ENCODE data around the gene RELN.

RELN gene

DNA sequence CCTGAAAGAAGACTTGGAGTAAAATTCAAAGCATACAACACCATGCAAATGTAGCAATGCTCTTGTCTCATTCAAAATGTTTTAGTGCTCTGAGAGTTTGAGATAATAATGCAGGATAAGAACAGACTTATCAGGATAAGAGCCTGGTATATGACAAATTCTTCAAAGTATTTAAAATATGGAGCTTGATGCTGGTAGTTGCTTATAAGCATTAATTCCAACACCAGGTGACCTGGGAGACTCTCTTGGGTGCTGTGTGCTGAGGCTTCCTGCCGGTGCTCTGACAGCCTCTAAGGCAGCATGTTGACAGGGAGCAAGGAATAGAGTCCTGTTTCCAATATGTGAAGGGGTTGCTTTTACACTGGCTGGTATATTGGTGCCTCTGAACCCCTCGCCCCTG is 508.7 kb downstream of the RELN start:
- DNase-seq (ENCODE audit: low read depth), result no peak

DNA sequence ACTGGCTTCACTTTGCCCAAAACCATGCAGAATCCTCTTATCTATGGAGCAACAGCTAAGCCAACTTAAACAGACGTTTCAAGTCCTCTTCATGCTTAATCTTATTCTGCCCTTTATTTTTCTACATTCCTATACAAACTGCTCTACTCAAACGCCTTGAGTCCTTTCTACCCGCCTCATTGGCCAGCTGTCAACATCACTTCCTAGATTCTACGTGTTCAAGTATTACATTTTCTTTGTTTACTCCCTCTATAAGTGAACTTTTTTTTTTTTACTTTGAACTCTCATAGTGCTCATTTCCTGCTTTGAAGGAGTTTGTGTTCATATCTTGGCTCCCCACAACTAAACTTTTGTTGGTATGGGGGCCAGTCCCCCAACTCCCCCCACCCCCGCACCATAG is 514.5 kb downstream of the RELN start:
- no peak for DNase-seq (ENCODE audit: low read depth)

- DNase-seq (ENCODE audit: low read depth), result no peak
Measured at GRCh38 chr7:103469095-103469948, 520.1 kb downstream of the RELN start.

GRCh38 chr7:103466814-103467213 is 522.6 kb downstream of the RELN start:
- no peak for DNase-seq (ENCODE audit: low read depth)

DNA sequence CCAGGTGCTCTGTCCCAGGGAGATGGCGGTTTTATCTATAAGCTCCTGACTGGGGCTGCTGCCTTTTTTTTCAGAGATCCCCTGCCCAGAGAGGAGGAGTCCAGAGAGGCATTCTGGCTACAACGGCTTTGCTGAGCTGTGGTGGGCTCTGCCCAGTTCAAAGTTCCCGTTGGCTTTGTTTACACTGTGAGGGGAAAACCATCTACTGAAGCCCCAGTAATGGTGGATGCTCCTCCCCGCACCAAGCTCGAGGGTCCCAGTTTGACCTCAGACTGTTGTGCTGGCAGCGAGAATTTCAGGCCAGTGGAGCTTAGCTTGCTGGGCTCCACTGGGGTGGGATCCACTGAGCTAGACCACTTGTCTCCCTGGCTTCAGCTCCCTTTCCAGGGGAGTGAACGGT is 527.1 kb downstream of the RELN start:
- DNase-seq (ENCODE audit: low read depth), result no peak

- DNase-seq (ENCODE audit: low read depth), result peak; percentile 14
Measured at GRCh38 chr7:103447073-103447960, 542.1 kb downstream of the RELN start.

- DNase-seq (ENCODE audit: low read depth), result no peak
Measured at GRCh38 chr7:103446049-103446520, 543.4 kb downstream of the RELN start, which contains the start of gene SLC26A5. SLC26A5 (minus strand) TSS chr7:103446207; CDS start chr7:103421514, 24,693 bp downstream.

DNA sequence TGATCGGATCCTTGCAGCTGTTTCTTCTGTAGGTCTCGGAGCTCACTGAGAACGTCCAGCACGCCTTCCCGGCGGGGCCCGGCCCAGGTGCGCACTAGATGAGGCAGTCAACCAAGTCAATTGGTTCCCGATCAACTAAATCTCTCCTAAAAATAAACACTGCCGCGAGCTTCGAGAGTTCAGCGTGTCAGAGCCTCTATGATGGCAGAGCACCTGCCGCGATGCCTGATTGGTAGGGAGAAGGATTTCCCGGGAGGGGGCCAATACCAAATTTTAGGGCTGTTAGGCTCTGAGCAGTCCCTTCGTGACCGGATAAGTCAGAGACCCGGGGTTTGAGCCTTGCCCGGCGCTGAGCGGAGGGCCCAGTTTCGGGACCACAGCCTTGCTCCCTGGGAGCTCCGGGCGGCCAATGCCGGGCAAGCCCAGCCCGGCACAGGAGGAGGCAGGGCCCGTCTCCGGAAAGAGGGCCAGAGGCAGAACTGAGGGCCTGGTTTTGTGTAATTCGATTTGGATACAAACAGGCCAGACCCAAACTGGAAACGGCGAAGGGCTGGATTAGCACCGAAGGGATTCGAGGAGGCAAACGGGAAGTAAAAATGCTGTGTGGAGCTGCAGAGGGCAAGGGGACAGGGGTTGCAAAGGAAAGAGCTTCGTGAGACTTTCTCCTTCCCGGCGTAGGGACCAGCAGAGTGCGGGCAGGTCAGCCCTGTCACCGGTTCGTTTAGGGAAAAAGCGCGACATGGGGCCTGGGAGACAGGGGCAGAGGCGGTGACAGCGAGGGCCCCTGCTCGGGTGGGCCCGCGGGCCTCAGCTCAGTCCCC is 544.0 kb downstream of the RELN start:
- DNase-seq (ENCODE audit: low read depth), result no peak

GRCh38 chr7:103439661-103440060 is 549.8 kb downstream of the RELN start:
- DNase-seq (ENCODE audit: low read depth), result no peak

- no peak for DNase-seq (ENCODE audit: low read depth)
Measured at GRCh38 chr7:103437623-103438022, 551.8 kb downstream of the RELN start.

GRCh38 chr7:103432712-103433111 is 556.7 kb downstream of the RELN start:
- DNase-seq (ENCODE audit: low read depth), result no peak

DNA sequence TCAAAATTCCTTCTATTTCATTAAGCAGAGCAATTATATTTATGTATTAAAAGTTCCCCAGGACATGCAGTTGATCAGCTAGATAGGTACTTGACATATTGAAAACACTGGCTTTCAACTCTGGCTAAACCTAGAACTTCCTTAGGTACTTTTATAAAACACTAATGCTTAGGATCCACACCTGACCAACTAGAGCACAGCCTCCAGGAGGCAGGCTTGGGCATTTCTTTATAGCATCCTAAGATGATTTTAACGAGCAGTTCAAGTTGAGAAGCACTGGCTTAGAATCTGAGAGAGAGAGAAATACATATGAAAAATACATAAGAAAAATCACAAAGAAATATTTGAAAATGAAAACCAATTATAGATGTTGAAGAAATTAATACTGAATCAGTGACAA is 564.3 kb downstream of the RELN start:
- no peak for DNase-seq (ENCODE audit: low read depth)

- DNase-seq (ENCODE audit: low read depth), result no peak
Measured at GRCh38 chr7:103423467-103424179, 565.8 kb downstream of the RELN start.

All from non-pigmented ciliary epithelial cell (primary cell).